ENCODE measurements around the gene MTAP. TPM values are rescaled to one million over a fixed set of nuclear protein-coding genes. Genes with fewer than 3 reads are reported as not detected.

Gene MTAP
- total RNA-seq, 4 donors from 2014 or later, result 4.5 to 15.1 (median 13.6) TPM

- Histone ChIP-seq H3K9me3 (no peaks in the 10 kb centered on the region), H3K4me3 (no peak overlapping the region), H3K36me3 (no peaks in the 10 kb centered on the region), H3K4me1 (peaks cover 5 to 36% (median 16%) of the 10 kb centered on the region in 4 donors), H3K27ac (no peak overlapping the region), H3K27me3 (peaks cover 100% of the 10 kb centered on the region)
- no peak for DNase-seq
- in situ Hi-C loops (cut with MboI; ENCODE audit: low pct_ligation_motif_present in 1 of 4, low pct_unique_long_range_greater_than_20kb in 1 of 4, low sequenced_read_pairs in 3 of 4), result no loop called here
- intact Hi-C loops (cut with DNase I; ENCODE audit: low total_unique reads), result no loop called here
- WGBS, 2 donors (ENCODE audit: low coverage in 1 of 2), result 28 to 41% methylated on average over 10 to 24 of the region's 24 CpGs
- TF ChIP-seq CTCF (IDR thresholded peaks at IDR 0.05) (no peak), EP300 (IDR thresholded peaks at IDR 0.05; ENCODE audit: low read depth) (no peak), POLR2A (IDR thresholded peaks at IDR 0.05) (no peak), POLR2AphosphoS5 (IDR thresholded peaks at IDR 0.05) (no peak)
Measured at GRCh38 chr9:21969951-21970799, 167.7 kb downstream of the MTAP start.

- WGBS, 2 donors (ENCODE audit: low coverage in 1 of 2), result 19 to 25% methylated on average over 8 to 45 of the region's 45 CpGs
- intact Hi-C loops (cut with DNase I; ENCODE audit: low total_unique reads), result no loop called here
- peaks cover 0 to 34% (median 16%) of the 10 kb centered on the region in 4 donors for H3K4me1 ChIP-seq
- no peak for DNase-seq
- peaks cover 100% of the 10 kb centered on the region for H3K27me3 ChIP-seq
- H3K4me3 ChIP-seq, result no peak overlapping the region
- no peak overlapping the region for H3K27ac ChIP-seq
- no peaks in the 10 kb centered on the region for H3K36me3 ChIP-seq
- in situ Hi-C loops (cut with MboI; ENCODE audit: low pct_ligation_motif_present in 1 of 4, low pct_unique_long_range_greater_than_20kb in 1 of 4, low sequenced_read_pairs in 3 of 4), result no loop called here
- H3K9me3 ChIP-seq, result no peaks in the 10 kb centered on the region
- TF ChIP-seq CTCF (IDR thresholded peaks at IDR 0.05) (no peak), POLR2A (IDR thresholded peaks at IDR 0.05) (no peak), POLR2AphosphoS5 (IDR thresholded peaks at IDR 0.05) (no peak), EP300 (IDR thresholded peaks at IDR 0.05; ENCODE audit: low read depth) (no peak)
Measured at GRCh38 chr9:21970800-21971640, 168.6 kb downstream of the MTAP start.

GRCh38 chr9:21972361-21972760 is 169.9 kb downstream of the MTAP start:
- H3K4me1 ChIP-seq, result peaks cover 0 to 34% (median 16%) of the 10 kb centered on the region in 4 donors
- H3K27me3 ChIP-seq, result peaks cover 100% of the 10 kb centered on the region
- intact Hi-C loops (cut with DNase I; ENCODE audit: low total_unique reads) (no loop called here), in situ Hi-C loops (cut with MboI; ENCODE audit: low pct_ligation_motif_present in 1 of 4, low pct_unique_long_range_greater_than_20kb in 1 of 4, low sequenced_read_pairs in 3 of 4) (no loop called here)
- no peak for DNase-seq
- no peak overlapping the region for H3K27ac ChIP-seq
- H3K9me3 ChIP-seq, result no peaks in the 10 kb centered on the region
- no peaks in the 10 kb centered on the region for H3K36me3 ChIP-seq
- no peak overlapping the region for H3K4me3 ChIP-seq
- no peak for TF ChIP-seq POLR2A (IDR thresholded peaks at IDR 0.05)
- no peak for TF ChIP-seq POLR2AphosphoS5 (IDR thresholded peaks at IDR 0.05)

GRCh38 chr9:21974343-21974721 is 171.9 kb downstream of the MTAP start:
- H3K27ac ChIP-seq, result no peak overlapping the region
- peak overlapping the region; percentile 14 to 45 (median 24) for H3K4me3 ChIP-seq
- intact Hi-C loops (cut with DNase I; ENCODE audit: low total_unique reads) (no loop called here), in situ Hi-C loops (cut with MboI; ENCODE audit: low pct_ligation_motif_present in 1 of 4, low pct_unique_long_range_greater_than_20kb in 1 of 4, low sequenced_read_pairs in 3 of 4) (no loop called here)
- WGBS, 2 donors (ENCODE audit: low coverage in 1 of 2), result 5 to 15% methylated on average over 9 to 21 of the region's 21 CpGs
- peaks cover 0 to 26% (median 16%) of the 10 kb centered on the region in 4 donors for H3K4me1 ChIP-seq
- no peaks in the 10 kb centered on the region for H3K36me3 ChIP-seq
- TF ChIP-seq POLR2AphosphoS5 (IDR thresholded peaks at IDR 0.05) (no peak), POLR2A (IDR thresholded peaks at IDR 0.05) (no peak), CTCF (IDR thresholded peaks at IDR 0.05) (no peak), EP300 (IDR thresholded peaks at IDR 0.05; ENCODE audit: low read depth) (no peak)
- H3K27me3 ChIP-seq, result peaks cover 100% of the 10 kb centered on the region
- no peaks in the 10 kb centered on the region for H3K9me3 ChIP-seq
- no peak for DNase-seq

Measured in transverse colon (tissue), 4 donors.